ENCODE data around the gene SRPK2.
"Not testable (repeated sequence)": the region's sequence is repeated elsewhere in the genome, so short reads cannot be mapped to it uniquely, and the experiment has no call there.

Gene SRPK2

DNA sequence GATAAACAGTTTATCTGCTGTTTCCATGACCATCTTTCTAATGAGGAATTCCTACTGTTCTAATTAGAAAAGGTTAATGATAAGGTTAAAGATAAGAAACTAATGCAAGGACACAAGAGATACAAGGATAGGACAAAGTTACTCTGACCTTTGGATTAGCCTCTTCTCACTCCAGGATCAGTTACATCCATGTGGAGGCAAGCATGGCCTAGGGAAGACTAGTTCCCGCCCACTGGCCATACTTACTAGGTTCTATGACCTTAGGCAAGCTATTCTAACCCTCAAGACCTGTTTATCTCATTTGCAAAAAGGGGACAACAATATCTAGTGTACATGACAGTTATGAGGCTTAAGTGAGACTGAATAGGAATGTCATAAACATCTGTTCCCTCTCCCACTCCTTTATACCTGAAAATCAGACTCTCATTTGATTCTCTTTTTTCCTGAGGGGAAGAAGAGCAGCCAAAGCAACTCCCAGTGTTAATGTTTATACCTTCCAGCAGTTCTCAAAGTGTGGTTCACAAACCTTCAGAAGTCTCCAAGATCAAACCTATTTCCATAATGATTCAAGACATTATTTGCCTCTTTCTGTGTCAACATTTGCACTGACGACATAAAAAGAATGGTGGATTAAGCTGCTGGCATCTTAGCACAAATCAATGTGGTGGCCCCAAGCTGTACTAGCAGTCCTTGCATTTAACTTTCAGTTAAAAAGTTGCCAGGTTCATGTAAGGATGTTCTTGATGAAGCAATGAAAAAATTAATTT lies 72.0 kb downstream of the SRPK2 start:
- Histone ChIP-seq H3K27me3 (ENCODE audit: control insufficient read depth in 1 of 2, insufficient read depth in 2 of 2, low read length in 2 of 2) (no peaks in the 10 kb centered on the region), H3K4me1 (ENCODE audit: control insufficient read depth, insufficient read depth, low read length) (no peaks in the 10 kb centered on the region), H3K27ac (ENCODE audit: low read length) (no peak overlapping the region), H3K4me3 (ENCODE audit: low read length in 2 of 2) (no peak overlapping the region), H3K9me3 (ENCODE audit: control insufficient read depth in 2 of 2, low read length in 2 of 2) (no peaks in the 10 kb centered on the region), H3K9ac (ENCODE audit: low read length in 2 of 2) (no peak overlapping the region), H3K36me3 (ENCODE audit: control insufficient read depth in 2 of 2, insufficient read depth in 2 of 2, low read length in 2 of 2) (no peaks in the 10 kb centered on the region)

- Histone ChIP-seq H3K9me3 (ENCODE audit: control insufficient read depth in 2 of 2, low read length in 2 of 2) (no peaks in the 10 kb centered on the region), H3K9ac (ENCODE audit: low read length in 2 of 2) (no peak overlapping the region)
Measured at GRCh38 chr7:105315357-105315756, 73.4 kb downstream of the SRPK2 start.

DNA sequence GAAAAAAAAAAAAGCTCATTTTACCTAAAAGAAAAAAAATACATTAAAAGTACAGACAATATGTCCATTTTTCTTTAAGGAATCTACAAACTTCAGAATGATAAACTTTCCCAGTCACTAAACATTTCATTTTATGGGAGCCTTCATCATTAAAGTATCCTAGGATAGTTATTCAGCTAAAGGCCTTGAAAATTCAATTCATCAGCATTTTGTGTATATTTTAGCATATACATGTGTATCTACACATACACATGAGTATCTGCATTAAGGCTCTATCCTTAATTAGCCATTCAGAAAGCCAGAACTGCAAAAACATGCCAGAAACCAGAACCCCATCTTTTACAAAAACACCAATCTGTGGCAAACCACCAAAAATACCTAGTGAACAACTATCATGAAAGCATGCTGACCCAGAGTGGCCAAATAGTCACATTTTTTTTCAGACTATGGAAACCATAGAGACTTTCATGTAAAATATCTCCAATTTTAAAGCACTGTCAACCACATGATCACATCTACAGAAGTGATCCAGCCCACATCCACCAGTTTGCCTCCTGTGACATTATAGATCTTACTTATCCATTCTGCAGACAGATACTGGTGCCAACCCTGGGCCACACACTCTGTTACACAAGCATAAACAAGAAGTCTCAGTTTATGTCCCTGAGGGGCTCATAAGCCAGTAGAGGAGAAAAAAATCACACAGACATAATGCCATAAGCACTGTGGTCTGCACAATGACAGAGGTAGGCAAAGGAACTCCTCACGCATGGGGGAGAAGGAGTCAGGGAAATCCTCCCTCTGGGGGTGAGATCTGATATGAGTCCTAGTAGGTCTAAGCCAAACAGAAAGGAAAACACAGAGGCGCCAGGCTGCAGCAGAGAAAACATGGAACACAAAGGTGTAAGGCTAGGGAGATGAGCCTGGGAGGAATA lies 79.2 kb downstream of the SRPK2 start:
- no peak overlapping the region for H3K9ac ChIP-seq (ENCODE audit: low read length in 2 of 2)
- no peaks in the 10 kb centered on the region for H3K9me3 ChIP-seq (ENCODE audit: control insufficient read depth in 2 of 2, low read length in 2 of 2)
- no peaks in the 10 kb centered on the region for H3K36me3 ChIP-seq (ENCODE audit: control insufficient read depth in 2 of 2, insufficient read depth in 2 of 2, low read length in 2 of 2)
- peaks cover 5% of the 10 kb centered on the region for H3K4me1 ChIP-seq (ENCODE audit: control insufficient read depth, insufficient read depth, low read length)
- no peak overlapping the region for H3K27ac ChIP-seq (ENCODE audit: low read length)
- no peak overlapping the region for H3K4me3 ChIP-seq (ENCODE audit: low read length in 2 of 2)
- no peaks in the 10 kb centered on the region for H3K27me3 ChIP-seq (ENCODE audit: control insufficient read depth in 1 of 2, insufficient read depth in 2 of 2, low read length in 2 of 2)

More at GRCh38 chr7:105315357-105315756, 73.4 kb downstream of the SRPK2 start:
- H3K27me3 ChIP-seq (ENCODE audit: control insufficient read depth in 1 of 2, insufficient read depth in 2 of 2, low read length in 2 of 2), result no peaks in the 10 kb centered on the region
- no peaks in the 10 kb centered on the region for H3K36me3 ChIP-seq (ENCODE audit: control insufficient read depth in 2 of 2, insufficient read depth in 2 of 2, low read length in 2 of 2)
- no peak overlapping the region for H3K27ac ChIP-seq (ENCODE audit: low read length)
- H3K4me3 ChIP-seq (ENCODE audit: low read length in 2 of 2), result no peak overlapping the region
- H3K4me1 ChIP-seq (ENCODE audit: control insufficient read depth, insufficient read depth, low read length), result no peaks in the 10 kb centered on the region

GRCh38 chr7:105307163-105307672 lies 81.5 kb downstream of the SRPK2 start:
- no peak overlapping the region for H3K4me3 ChIP-seq (ENCODE audit: low read length in 2 of 2)
- no peak overlapping the region for H3K9ac ChIP-seq (ENCODE audit: low read length in 2 of 2)
- H3K9me3 ChIP-seq (ENCODE audit: control insufficient read depth in 2 of 2, low read length in 2 of 2), result no peaks in the 10 kb centered on the region
- H3K27me3 ChIP-seq (ENCODE audit: control insufficient read depth in 1 of 2, insufficient read depth in 2 of 2, low read length in 2 of 2), result no peaks in the 10 kb centered on the region
- H3K4me1 ChIP-seq (ENCODE audit: control insufficient read depth, insufficient read depth, low read length), result peaks cover 5% of the 10 kb centered on the region
- no peak overlapping the region for H3K27ac ChIP-seq (ENCODE audit: low read length)
- no peaks in the 10 kb centered on the region for H3K36me3 ChIP-seq (ENCODE audit: control insufficient read depth in 2 of 2, insufficient read depth in 2 of 2, low read length in 2 of 2)

- H3K27ac ChIP-seq (ENCODE audit: low read length), result no peak overlapping the region
- H3K4me3 ChIP-seq (ENCODE audit: low read length in 2 of 2), result no peak overlapping the region
- no peaks in the 10 kb centered on the region for H3K36me3 ChIP-seq (ENCODE audit: control insufficient read depth in 2 of 2, insufficient read depth in 2 of 2, low read length in 2 of 2)
- peaks cover 5% of the 10 kb centered on the region for H3K4me1 ChIP-seq (ENCODE audit: control insufficient read depth, insufficient read depth, low read length)
- H3K9me3 ChIP-seq (ENCODE audit: control insufficient read depth in 2 of 2, low read length in 2 of 2), result no peaks in the 10 kb centered on the region
- no peak overlapping the region for H3K9ac ChIP-seq (ENCODE audit: low read length in 2 of 2)
- H3K27me3 ChIP-seq (ENCODE audit: control insufficient read depth in 1 of 2, insufficient read depth in 2 of 2, low read length in 2 of 2), result no peaks in the 10 kb centered on the region
Measured at GRCh38 chr7:105306298-105306748, 82.4 kb downstream of the SRPK2 start.

- H3K9ac ChIP-seq (ENCODE audit: low read length in 2 of 2), result no peak overlapping the region
- H3K27me3 ChIP-seq (ENCODE audit: control insufficient read depth in 1 of 2, insufficient read depth in 2 of 2, low read length in 2 of 2), result no peaks in the 10 kb centered on the region
- H3K36me3 ChIP-seq (ENCODE audit: control insufficient read depth in 2 of 2, insufficient read depth in 2 of 2, low read length in 2 of 2), result no peaks in the 10 kb centered on the region
- H3K27ac ChIP-seq (ENCODE audit: low read length), result no peak overlapping the region
- no peak overlapping the region for H3K4me3 ChIP-seq (ENCODE audit: low read length in 2 of 2)
- no peaks in the 10 kb centered on the region for H3K9me3 ChIP-seq (ENCODE audit: control insufficient read depth in 2 of 2, low read length in 2 of 2)
- H3K4me1 ChIP-seq (ENCODE audit: control insufficient read depth, insufficient read depth, low read length), result peaks cover 5% of the 10 kb centered on the region
Measured at GRCh38 chr7:105305633-105306032, 83.1 kb downstream of the SRPK2 start.

GRCh38 chr7:105304040-105304895 lies 84.5 kb downstream of the SRPK2 start:
- no peaks in the 10 kb centered on the region for H3K4me1 ChIP-seq (ENCODE audit: control insufficient read depth, insufficient read depth, low read length)
- no peak overlapping the region for H3K27ac ChIP-seq (ENCODE audit: low read length)
- H3K27me3 ChIP-seq (ENCODE audit: control insufficient read depth in 1 of 2, insufficient read depth in 2 of 2, low read length in 2 of 2), result no peaks in the 10 kb centered on the region
- no peaks in the 10 kb centered on the region for H3K9me3 ChIP-seq (ENCODE audit: control insufficient read depth in 2 of 2, low read length in 2 of 2)
- H3K9ac ChIP-seq (ENCODE audit: low read length in 2 of 2), result no peak overlapping the region
- peak overlapping the region; percentile 3 to 50 for H3K4me3 ChIP-seq (ENCODE audit: low read length in 2 of 2)
- no peaks in the 10 kb centered on the region for H3K36me3 ChIP-seq (ENCODE audit: control insufficient read depth in 2 of 2, insufficient read depth in 2 of 2, low read length in 2 of 2)

DNA sequence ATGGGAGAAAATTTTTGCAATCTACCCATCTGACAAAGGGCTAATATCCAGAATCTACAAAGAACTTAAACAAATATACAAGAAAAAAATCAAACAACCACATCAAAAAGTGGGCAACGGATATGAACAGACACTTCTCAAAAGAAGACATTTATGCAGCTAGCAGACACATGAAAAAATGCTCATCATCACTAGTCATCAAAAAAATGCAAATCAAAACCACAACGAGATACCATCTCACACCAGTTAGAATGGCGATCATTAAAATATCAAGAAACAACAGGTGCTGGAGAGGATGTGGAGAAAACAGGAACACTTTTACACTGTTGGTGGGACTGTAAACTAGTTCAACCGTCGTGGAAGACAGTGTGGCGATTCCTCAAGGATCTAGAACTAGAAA lies 88.1 kb downstream of the SRPK2 start:
- not testable (repeated sequence) for H3K36me3 ChIP-seq (ENCODE audit: control insufficient read depth in 2 of 2, insufficient read depth in 2 of 2, low read length in 2 of 2); H3K9ac ChIP-seq (ENCODE audit: low read length in 2 of 2); H3K4me3 ChIP-seq (ENCODE audit: low read length in 2 of 2); H3K27ac ChIP-seq (ENCODE audit: low read length); H3K4me1 ChIP-seq (ENCODE audit: control insufficient read depth, insufficient read depth, low read length); H3K27me3 ChIP-seq (ENCODE audit: control insufficient read depth in 1 of 2, insufficient read depth in 2 of 2, low read length in 2 of 2); H3K9me3 ChIP-seq (ENCODE audit: control insufficient read depth in 2 of 2, low read length in 2 of 2)

DNA sequence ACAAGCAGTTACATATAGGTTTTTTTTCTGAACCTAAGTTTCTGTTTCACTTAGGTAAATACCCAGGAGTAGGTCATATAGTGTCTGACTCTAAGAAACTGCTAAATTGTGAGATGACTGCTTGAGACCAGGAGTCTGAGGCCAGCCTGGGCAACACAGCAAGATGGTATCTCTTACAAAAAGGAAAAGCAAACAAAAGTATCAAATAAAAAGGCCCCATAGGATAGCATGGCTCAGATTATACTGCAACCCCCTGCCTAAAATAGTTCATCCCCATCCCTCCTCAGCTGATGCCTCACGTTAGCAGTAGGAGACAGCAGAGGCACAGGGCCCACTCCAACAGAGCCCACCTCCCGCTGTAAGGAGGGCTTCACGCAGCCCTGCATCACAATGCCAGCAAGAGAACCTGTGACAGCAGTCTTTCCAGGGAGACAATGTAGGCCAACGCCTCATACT lies 90.3 kb downstream of the SRPK2 start:
- no peak overlapping the region for H3K4me3 ChIP-seq (ENCODE audit: low read length in 2 of 2)
- H3K36me3 ChIP-seq (ENCODE audit: control insufficient read depth in 2 of 2, insufficient read depth in 2 of 2, low read length in 2 of 2), result no peaks in the 10 kb centered on the region
- no peak overlapping the region for H3K27ac ChIP-seq (ENCODE audit: low read length)
- H3K9me3 ChIP-seq (ENCODE audit: control insufficient read depth in 2 of 2, low read length in 2 of 2), result no peaks in the 10 kb centered on the region
- H3K27me3 ChIP-seq (ENCODE audit: control insufficient read depth in 1 of 2, insufficient read depth in 2 of 2, low read length in 2 of 2), result no peaks in the 10 kb centered on the region
- no peak overlapping the region for H3K9ac ChIP-seq (ENCODE audit: low read length in 2 of 2)
- no peaks in the 10 kb centered on the region for H3K4me1 ChIP-seq (ENCODE audit: control insufficient read depth, insufficient read depth, low read length)

DNA sequence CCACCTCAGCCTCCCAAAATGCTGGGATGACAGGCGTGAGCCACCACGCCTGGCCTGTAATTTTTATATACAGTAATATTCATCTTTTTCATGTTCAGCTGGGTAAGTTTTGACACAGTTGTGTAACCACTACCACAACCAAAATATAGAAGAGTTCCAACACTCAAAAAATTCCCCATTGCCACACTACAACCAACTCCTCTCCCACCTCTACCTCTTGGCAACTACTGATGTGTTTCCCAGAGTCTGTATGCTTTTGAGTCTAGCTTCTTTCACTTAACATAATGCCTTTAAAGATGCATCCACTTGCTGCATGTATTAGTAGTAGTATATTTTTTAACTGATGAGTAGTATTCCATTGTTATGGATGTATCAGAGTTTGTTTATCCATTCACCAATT lies 90.7 kb downstream of the SRPK2 start:
- Histone ChIP-seq H3K4me1 (ENCODE audit: control insufficient read depth, insufficient read depth, low read length) (no peaks in the 10 kb centered on the region), H3K36me3 (ENCODE audit: control insufficient read depth in 2 of 2, insufficient read depth in 2 of 2, low read length in 2 of 2) (no peaks in the 10 kb centered on the region), H3K4me3 (ENCODE audit: low read length in 2 of 2) (no peak overlapping the region), H3K27me3 (ENCODE audit: control insufficient read depth in 1 of 2, insufficient read depth in 2 of 2, low read length in 2 of 2) (no peaks in the 10 kb centered on the region), H3K9me3 (ENCODE audit: control insufficient read depth in 2 of 2, low read length in 2 of 2) (no peaks in the 10 kb centered on the region), H3K9ac (ENCODE audit: low read length in 2 of 2) (no peak overlapping the region), H3K27ac (ENCODE audit: low read length) (no peak overlapping the region)
